ENCODE results near the gene ZC3H18. TPM values are rescaled to one million over a fixed set of nuclear protein-coding genes. Genes with fewer than 3 reads are reported as not detected.
A peak's percentile ranks its signal among the peaks of the same experiment; 100 is the strongest.

ZC3H18 gene
- total RNA-seq, 1 donor from 2014 or later, result 88.5 TPM

DNA sequence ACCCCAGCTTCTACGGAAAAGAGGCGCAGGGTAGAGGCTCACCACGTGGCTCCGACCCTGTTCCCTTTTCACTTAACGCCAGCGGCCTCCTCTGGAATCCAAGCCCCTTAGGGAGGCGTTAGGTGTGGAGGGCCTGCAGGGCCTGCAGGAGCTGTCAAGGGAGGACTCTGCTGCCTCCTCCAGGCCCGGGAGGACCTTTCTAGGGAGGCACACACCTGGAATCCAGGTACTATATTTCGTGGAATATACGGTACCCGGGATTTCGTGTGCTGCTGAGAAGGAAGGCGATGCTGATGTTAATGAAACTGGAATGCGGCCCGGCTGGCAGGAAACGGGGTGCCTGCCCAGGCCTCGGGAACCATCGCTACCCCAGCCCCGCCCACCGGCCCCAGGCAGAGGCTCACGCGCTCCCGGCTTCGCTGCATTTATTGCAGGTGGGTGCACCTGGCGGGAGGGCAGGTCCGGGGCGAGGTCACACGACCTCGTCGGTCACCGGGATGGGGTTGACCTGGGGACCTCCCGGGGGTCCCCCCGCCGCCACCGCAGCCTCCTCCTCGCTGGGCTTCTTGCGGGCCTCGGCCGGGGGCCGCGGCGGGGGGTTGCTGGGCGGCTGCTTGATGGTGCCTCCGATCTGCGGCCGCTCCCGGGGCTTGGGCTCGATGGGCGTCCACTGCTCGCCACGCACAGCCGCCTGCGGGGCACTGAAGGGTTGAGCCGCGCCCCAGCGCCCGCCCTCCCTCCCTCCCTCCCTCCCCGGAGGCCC is 72.9 kb downstream of the ZC3H18 start:
- no peak for DNase-seq (ENCODE audit: low read depth, low spot score)
- H3K27me3 Mint-ChIP-seq (ENCODE audit: low read depth), result peaks cover 12% of the 10 kb centered on the region
- H3K9me3 Mint-ChIP-seq, result no peaks in the 10 kb centered on the region
- H3K4me1 Mint-ChIP-seq, result peaks cover 11% of the 10 kb centered on the region
- no peaks in the 10 kb centered on the region for H3K36me3 Mint-ChIP-seq (ENCODE audit: low read depth)
- TF ChIP-seq, protein P1, sequence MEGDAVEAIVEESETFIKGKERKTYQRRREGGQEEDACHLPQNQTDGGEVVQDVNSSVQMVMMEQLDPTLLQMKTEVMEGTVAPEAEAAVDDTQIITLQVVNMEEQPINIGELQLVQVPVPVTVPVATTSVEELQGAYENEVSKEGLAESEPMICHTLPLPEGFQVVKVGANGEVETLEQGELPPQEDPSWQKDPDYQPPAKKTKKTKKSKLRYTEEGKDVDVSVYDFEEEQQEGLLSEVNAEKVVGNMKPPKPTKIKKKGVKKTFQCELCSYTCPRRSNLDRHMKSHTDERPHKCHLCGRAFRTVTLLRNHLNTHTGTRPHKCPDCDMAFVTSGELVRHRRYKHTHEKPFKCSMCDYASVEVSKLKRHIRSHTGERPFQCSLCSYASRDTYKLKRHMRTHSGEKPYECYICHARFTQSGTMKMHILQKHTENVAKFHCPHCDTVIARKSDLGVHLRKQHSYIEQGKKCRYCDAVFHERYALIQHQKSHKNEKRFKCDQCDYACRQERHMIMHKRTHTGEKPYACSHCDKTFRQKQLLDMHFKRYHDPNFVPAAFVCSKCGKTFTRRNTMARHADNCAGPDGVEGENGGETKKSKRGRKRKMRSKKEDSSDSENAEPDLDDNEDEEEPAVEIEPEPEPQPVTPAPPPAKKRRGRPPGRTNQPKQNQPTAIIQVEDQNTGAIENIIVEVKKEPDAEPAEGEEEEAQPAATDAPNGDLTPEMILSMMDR (conservative IDR thresholded peaks at IDR 0.05), result no peak
- no peak overlapping the region for H3K27ac Mint-ChIP-seq (ENCODE audit: unreplicated experiment)
- no peak overlapping the region for H3K4me3 Mint-ChIP-seq

DNA sequence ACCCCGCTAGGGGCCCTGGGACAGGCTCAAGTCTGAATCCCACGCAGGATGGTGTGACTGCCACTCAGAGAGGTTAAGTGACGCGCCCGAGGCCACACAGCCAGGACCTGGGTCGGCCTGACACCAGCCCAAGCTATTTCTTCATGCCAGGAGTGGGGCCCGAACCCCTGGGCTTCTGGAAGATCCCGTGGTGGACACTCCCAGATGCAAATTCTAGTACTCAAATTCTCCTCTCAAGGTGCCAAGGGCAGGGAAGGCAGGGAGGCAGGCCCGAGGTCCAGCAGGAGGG is 73.4 kb downstream of the ZC3H18 start:
- H3K9me3 Mint-ChIP-seq, result no peaks in the 10 kb centered on the region
- peaks cover 11% of the 10 kb centered on the region for H3K4me1 Mint-ChIP-seq
- H3K27ac Mint-ChIP-seq (ENCODE audit: unreplicated experiment), result no peak overlapping the region
- TF ChIP-seq, protein P1 (conservative IDR thresholded peaks at IDR 0.05), result no peak
- peaks cover 8% of the 10 kb centered on the region for H3K27me3 Mint-ChIP-seq (ENCODE audit: low read depth)
- no peak overlapping the region for H3K4me3 Mint-ChIP-seq
- no peak for DNase-seq (ENCODE audit: low read depth, low spot score)
- H3K36me3 Mint-ChIP-seq (ENCODE audit: low read depth), result no peaks in the 10 kb centered on the region

DNA sequence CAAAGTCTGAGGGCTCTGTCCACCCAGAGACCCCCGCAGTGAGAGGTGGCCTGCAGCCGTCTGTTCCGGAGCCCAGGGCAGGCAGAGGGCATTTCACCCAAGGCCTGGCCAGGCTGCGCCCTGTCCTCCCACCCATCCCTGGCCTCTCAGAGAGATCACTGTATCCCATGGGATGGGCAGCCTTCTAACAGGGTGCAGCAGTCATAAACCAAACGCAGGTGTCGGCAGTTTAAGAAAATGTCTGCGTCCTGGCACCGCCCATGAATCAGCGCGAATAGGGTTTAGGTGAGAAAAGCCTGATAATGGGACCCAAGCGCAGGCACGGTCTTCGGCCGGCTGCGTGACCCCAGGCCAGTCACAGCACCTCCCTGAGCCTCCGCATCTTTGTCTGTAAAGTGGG is 75.3 kb downstream of the ZC3H18 start:
- TF ChIP-seq, protein P1 (conservative IDR thresholded peaks at IDR 0.05), result no peak
- H3K4me1 Mint-ChIP-seq, result peaks cover 17% of the 10 kb centered on the region
- no peaks in the 10 kb centered on the region for H3K9me3 Mint-ChIP-seq
- no peak overlapping the region for H3K27ac Mint-ChIP-seq (ENCODE audit: unreplicated experiment)
- no peak for DNase-seq (ENCODE audit: low read depth, low spot score)
- no peaks in the 10 kb centered on the region for H3K36me3 Mint-ChIP-seq (ENCODE audit: low read depth)
- H3K4me3 Mint-ChIP-seq, result peak overlapping the region; percentile 64
- H3K27me3 Mint-ChIP-seq (ENCODE audit: low read depth), result peaks cover 3% of the 10 kb centered on the region

DNA sequence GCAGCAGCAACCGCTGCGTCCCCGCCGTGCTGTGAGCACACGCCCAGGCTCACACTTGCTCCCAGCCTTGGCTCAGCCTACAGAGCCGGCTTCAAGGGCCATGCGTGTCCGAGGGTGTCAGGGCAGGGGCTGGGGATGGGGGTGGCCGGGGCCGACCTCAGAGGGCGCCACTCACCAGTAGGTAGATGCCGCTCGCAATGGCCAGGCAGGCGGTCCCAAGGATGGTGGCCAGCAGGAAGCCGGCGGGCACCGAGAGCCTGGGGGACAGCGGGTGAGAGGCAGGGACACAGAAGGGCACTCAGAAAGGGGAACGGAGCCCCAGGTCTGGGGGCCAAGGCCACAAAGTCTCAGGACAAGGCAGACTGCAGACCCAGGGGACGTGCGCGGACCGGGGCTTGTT is 75.7 kb downstream of the ZC3H18 start:
- Mint-ChIP-seq H3K4me1 (peaks cover 17% of the 10 kb centered on the region), H3K9me3 (no peaks in the 10 kb centered on the region)
- TF ChIP-seq, protein P1 (conservative IDR thresholded peaks at IDR 0.05), result no peak

DNA sequence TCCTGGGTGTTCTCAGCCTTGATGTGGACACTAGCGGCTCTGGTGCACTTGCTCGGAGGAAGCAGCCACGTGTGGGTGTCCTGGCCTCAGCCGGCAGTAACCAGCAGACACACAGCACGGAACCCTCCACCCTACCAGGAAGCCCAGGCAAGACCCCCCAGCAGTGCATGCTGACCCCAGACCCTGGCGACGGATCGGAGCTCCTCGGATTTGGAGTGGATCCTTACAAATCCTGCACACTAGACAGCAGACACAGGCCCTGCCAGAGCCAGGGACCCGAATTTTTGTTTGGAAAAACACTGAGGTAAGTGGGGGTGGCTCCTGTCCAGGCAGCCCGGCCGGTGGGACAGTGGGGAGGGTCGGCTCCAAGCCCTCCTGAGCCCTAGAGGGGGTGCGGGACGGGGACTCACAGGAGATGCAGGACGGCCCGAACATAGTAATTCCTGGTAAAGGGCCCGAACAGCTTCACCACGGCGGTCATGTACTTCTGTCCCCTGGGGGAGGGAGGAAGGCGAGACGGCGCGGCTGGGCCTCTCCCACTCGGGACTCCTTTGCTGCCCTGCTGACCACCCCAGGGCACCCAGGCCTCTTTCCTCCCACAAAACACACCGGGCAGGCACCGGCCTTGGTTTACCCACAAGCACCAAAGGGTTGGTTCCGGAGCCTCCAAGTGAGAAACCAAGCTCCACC is 76.3 kb downstream of the ZC3H18 start:
- H3K27me3 Mint-ChIP-seq (ENCODE audit: low read depth), result peaks cover 2% of the 10 kb centered on the region
- no peaks in the 10 kb centered on the region for H3K36me3 Mint-ChIP-seq (ENCODE audit: low read depth)
- TF ChIP-seq, protein P1 (conservative IDR thresholded peaks at IDR 0.05), result no peak
- no peaks in the 10 kb centered on the region for H3K9me3 Mint-ChIP-seq
- no peak overlapping the region for H3K4me3 Mint-ChIP-seq
- H3K27ac Mint-ChIP-seq (ENCODE audit: unreplicated experiment), result peak overlapping the region; percentile 35
- no peak for DNase-seq (ENCODE audit: low read depth, low spot score)
- peaks cover 22% of the 10 kb centered on the region for H3K4me1 Mint-ChIP-seq

More for the DNA sequence above, 75.7 kb downstream of the ZC3H18 start:
- Mint-ChIP-seq H3K27me3 (ENCODE audit: low read depth) (peaks cover 2% of the 10 kb centered on the region), H3K27ac (ENCODE audit: unreplicated experiment) (no peak overlapping the region), H3K4me3 (no peak overlapping the region), H3K36me3 (ENCODE audit: low read depth) (no peaks in the 10 kb centered on the region)
- DNase-seq (ENCODE audit: low read depth, low spot score), result no peak

Measured in neural crest cell (in vitro differentiated cells).